Osteocyte (in vitro differentiated cells): ENCODE data around the gene UBAP1L. TPM values are rescaled to one million over a fixed set of nuclear protein-coding genes. Genes with fewer than 3 reads are reported as not detected.
"Not testable (repeated sequence)": the region's sequence is repeated elsewhere in the genome, so short reads cannot be mapped to it uniquely, and the experiment has no call there.

Experiments
- DNase-seq: peaks from one replicate; pipeline ENCODE4 v3.0.0; 2021; ENCODE audit warnings: mixed read lengths; ENCODE audit not compliant: unreplicated experiment; ENCODE audit errors: extremely low spot score
- H3K27ac Mint-ChIP-seq: one replicate; pipeline ENCODE4 v1.8.0; 2021; ENCODE audit warnings: mild to moderate bottlenecking, mixed read lengths; ENCODE audit not compliant: unreplicated experiment
- H3K27me3 Mint-ChIP-seq: one replicate; pipeline ENCODE4 v1.8.0; 2021; ENCODE audit warnings: mixed read lengths; ENCODE audit not compliant: unreplicated experiment
- H3K36me3 Mint-ChIP-seq: one replicate; pipeline ENCODE4 v1.8.0; 2021; ENCODE audit warnings: mixed read lengths; ENCODE audit not compliant: unreplicated experiment
- H3K4me1 Mint-ChIP-seq: one replicate; pipeline ENCODE4 v1.8.0; 2021; ENCODE audit warnings: mixed read lengths; ENCODE audit not compliant: unreplicated experiment
- H3K4me3 Mint-ChIP-seq: one replicate; pipeline ENCODE4 v1.8.0; 2021; ENCODE audit warnings: mild to moderate bottlenecking, moderate library complexity, mixed read lengths; ENCODE audit not compliant: unreplicated experiment
- H3K9me3 Mint-ChIP-seq: one replicate; pipeline ENCODE4 v1.8.0; 2021; ENCODE audit warnings: mixed read lengths; ENCODE audit not compliant: unreplicated experiment
- CTCF ChIP-seq: fragments of 200-600 bp; sonication (generic); IDR thresholded peaks from 2 replicates; pipeline ENCODE4 v1.5.0; 2021; ENCODE audit warnings: antibody characterized with exemption, mild to moderate bottlenecking, moderate library complexity
- total RNA-seq: library from RNA; stranded (reverse); gene quantifications from 2 replicates; pipeline ENCODE4 v1.2.1, GENCODE V29; 2021

The UBAP1L gene
- total RNA-seq, 1 donor from 2014 or later, result 5.4 TPM

DNA sequence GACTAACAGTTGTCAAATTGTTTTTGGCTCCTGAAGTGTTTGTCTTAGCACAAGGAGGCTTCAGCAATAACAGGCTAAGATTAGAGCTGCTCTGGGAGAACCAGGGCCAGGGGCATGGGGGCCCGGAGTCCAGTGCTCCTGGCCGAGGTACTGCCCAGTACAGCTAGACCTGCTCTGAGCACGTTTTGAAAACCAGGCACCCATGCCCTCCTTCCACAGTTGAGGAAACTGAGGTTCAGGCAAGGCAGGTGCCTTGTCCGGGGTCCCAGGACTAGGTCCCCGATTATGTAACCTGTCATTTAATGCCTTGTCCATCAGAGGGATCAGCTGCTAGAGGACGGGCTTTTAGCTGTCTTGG, 19.3 kb downstream of the UBAP1L start:
- TF ChIP-seq CTCF, result no peak
- Mint-ChIP-seq H3K9me3 (no peaks in the 10 kb centered on the region), H3K27me3 (no peaks in the 10 kb centered on the region), H3K4me1 (peaks cover 22% of the 10 kb centered on the region), H3K4me3 (no peak overlapping the region), H3K27ac (no peak overlapping the region), H3K36me3 (peaks cover 25% of the 10 kb centered on the region)
- DNase-seq, result no peak

DNA sequence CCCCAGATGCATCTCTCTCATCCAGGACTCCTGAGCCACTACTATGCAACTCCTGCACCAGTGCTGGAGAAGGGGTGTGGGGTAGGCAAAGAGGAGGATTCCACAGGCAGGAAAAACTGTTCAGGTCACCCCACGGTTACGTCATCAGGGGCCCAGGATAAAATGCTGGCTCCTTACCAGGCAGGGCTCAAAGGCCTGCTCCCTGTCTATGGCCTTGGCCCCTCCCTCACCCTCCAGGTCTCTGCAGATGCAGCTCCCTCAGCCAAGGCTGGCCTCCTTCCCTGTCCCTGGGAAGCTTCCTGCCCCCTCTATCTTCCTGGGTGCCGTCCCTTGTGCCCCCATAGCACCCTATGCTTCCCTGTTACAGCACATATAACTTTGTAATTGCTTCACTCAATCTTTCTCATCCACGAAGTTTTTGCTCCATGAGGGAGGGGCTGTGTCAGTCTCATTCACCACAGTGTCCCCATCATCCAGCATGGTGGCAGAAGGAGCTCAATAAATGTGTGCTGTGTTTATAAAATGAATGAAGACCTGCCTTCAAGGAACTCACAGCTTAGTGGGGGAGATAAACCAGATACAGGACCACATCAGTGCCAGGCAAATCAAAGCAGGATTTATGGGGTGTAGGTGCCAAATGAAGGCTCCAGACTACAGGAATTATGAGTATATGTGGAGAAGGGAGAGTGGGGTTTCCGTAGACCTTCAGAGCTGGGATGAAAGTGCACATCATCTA, 19.8 kb downstream of the UBAP1L start:
- Mint-ChIP-seq H3K36me3 (peaks cover 21% of the 10 kb centered on the region), H3K27ac (no peak overlapping the region), H3K27me3 (no peaks in the 10 kb centered on the region), H3K4me1 (peaks cover 22% of the 10 kb centered on the region), H3K9me3 (no peaks in the 10 kb centered on the region), H3K4me3 (no peak overlapping the region)
- DNase-seq, result no peak
- no peak for TF ChIP-seq CTCF

DNA sequence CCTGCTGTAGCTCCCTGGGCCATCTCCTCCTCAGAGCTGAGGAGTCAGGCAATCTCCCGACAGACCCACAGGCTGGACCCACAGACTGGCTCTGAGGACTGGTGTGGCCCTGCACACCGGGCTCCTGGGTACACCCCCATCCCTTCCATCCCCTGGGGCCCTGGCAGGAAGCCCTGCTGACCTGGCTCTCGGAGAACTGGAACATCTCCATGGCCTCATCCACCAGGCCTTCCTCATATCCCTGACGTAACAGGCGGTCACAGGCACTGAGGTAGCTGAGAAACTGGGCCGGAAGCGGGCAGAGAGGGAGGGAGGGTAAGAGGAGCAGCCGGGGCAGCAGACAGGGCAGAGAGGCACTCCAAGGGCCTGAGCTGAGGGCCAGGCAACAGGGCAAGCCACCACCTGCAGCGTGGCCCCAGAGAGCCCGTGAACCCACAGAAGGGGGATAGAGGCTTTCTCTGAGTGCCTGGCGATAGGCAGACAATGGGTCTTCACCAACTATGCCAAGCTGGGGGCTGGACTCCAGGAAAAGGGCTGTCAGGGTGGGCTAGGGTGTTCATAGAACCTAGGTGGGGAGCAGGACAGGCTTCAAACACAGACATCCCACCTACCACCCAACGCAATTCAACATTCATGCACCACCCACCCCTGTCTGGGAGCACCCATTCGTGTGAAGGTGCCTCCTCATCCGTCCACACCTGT, 20.6 kb downstream of the UBAP1L start:
- Mint-ChIP-seq H3K27ac (no peak overlapping the region), H3K27me3 (no peaks in the 10 kb centered on the region), H3K4me3 (no peak overlapping the region), H3K9me3 (no peaks in the 10 kb centered on the region), H3K36me3 (peaks cover 19% of the 10 kb centered on the region), H3K4me1 (peaks cover 22% of the 10 kb centered on the region)
- DNase-seq, result no peak
- TF ChIP-seq CTCF, result no peak

DNA sequence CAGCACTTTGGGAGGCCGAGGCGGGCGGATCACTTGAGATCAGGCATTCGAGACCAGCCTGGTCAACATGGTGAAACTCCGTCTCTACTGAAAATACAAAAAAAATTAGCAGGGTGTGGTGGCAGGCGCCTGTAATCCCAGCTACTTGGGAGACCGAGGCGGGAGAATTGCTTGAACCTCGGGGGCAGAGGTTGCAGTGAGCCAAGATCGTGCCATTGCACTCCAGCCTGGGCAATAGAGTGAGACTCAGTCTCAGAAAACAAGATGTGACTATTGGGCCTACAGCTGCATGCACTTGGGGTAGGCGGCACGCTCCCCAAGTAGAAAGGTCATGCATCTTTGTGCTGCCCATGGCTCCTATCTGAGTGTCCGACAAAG, 21.2 kb downstream of the UBAP1L start:
- not testable (repeated sequence) for H3K27ac Mint-ChIP-seq, DNase-seq, H3K9me3 Mint-ChIP-seq, H3K4me3 Mint-ChIP-seq, H3K27me3 Mint-ChIP-seq
- peaks cover 22% of the 10 kb centered on the region for H3K4me1 Mint-ChIP-seq
- H3K36me3 Mint-ChIP-seq, result peaks cover 14% of the 10 kb centered on the region

- Mint-ChIP-seq H3K27ac (no peak overlapping the region), H3K4me1 (peaks cover 24% of the 10 kb centered on the region), H3K27me3 (no peaks in the 10 kb centered on the region), H3K4me3 (no peak overlapping the region), H3K9me3 (no peaks in the 10 kb centered on the region), H3K36me3 (peaks cover 8% of the 10 kb centered on the region)
- TF ChIP-seq CTCF, result no peak
- no peak for DNase-seq
Observed at GRCh38 chr15:65092911-65093792, 21.8 kb downstream of the UBAP1L start.
